Gastrocnemius medialis (tissue), 4 donors: ENCODE measurements around the gene SDHA. TPM values are rescaled to one million over a fixed set of nuclear protein-coding genes. Genes with fewer than 3 reads are reported as not detected.

Experiments
- ATAC-seq, 2 donors: fragments of 150-250 bp; one replicate each; pipeline ENCODE4 v1.9.1; 2016
- DNase-seq, 2 donors: peaks; one replicate each; pipeline ENCODE4 v3.0.0-alpha.2; 2019
- H3K27ac ChIP-seq, 4 donors: fragments of 200-600 bp; sonication (generic); 1 replicate in 1 of 4; 2 replicates in 3 of 4; pipeline ENCODE4 v1.5.1; 2016 to 2018; ENCODE audit warnings: mild to moderate bottlenecking in 2 of 4, moderate library complexity in 1 of 4
- H3K27me3 ChIP-seq, 3 donors: fragments of 200-600 bp; sonication (generic) in 2 of 3; 1 replicate in 1 of 3; 2 replicates in 2 of 3; pipeline versions ENCODE4 v1.5.1 to v1.6.0; 2016 to 2019; ENCODE audit warnings: mild to moderate bottlenecking in 1 of 3, moderate library complexity in 1 of 3
- H3K36me3 ChIP-seq, 2 donors: fragments of 200-600 bp; sonication (generic) in 1 of 2; one replicate each; pipeline ENCODE4 v1.5.1; 2017 to 2018
- H3K4me1 ChIP-seq, 2 donors: fragments of 200-600 bp; sonication (generic) in 1 of 2; one replicate each; pipeline ENCODE4 v1.5.1; 2016 to 2017; ENCODE audit warnings: mild to moderate bottlenecking in 2 of 2
- H3K4me3 ChIP-seq, 4 donors: fragments of 200-600 bp; sonication (generic) in 3 of 4; 1 replicate in 1 of 4; 2 replicates in 3 of 4; pipeline ENCODE4 v1.5.1; 2016 to 2019; ENCODE audit warnings: mild to moderate bottlenecking in 2 of 4
- H3K9me3 ChIP-seq, 3 donors: fragments of 200-600 bp; sonication (generic) in 2 of 3; 1 replicate in 1 of 3; 2 replicates in 2 of 3; pipeline ENCODE4 v1.5.1; 2016 to 2019
- POLR2A ChIP-seq, 2 donors: fragments of 450-650 bp; IDR thresholded peaks; one replicate each; pipeline ENCODE4 v1.6.1; 2017; ENCODE audit warnings: antibody characterized with exemption in 2 of 2, mild to moderate bottlenecking in 2 of 2, moderate library complexity in 2 of 2
- in situ Hi-C, 4 donors: fragments of 200-750 bp; cut with MboI; loops; one replicate each; pipeline versions ENCODE4 v1.15.0 to v1.8.0; 2017; ENCODE audit warnings: low sequenced_read_pairs in 4 of 4
- intact Hi-C: fragments of 100-400 bp; cut with DNase I; formaldehyde crosslinking; loops from one replicate; pipeline ENCODE4 v1.15.1; 2023; ENCODE audit warnings: low total_unique reads
- total RNA-seq, 4 donors: library from RNA; depleted of rRNA; stranded (reverse); fragments of >200 nt; gene quantifications; one replicate each; pipeline versions ENCODE4 v1.1.0 to v1.2.3, GENCODE V29; 2016
- TF ChIP-seq, protein P1 (sequence below), 5 experiments: fragments of 450-650 bp in 3 of 5; fragments of 200-600 bp in 2 of 5; sonication (generic) in 2 of 5; IDR thresholded peaks in 4 of 5; conservative IDR thresholded peaks in 1 of 5; 1 replicate in 4 of 5; 2 replicates in 1 of 5; pipeline ENCODE4 v1.5.1; 2016 to 2019; ENCODE audit warnings: antibody characterized with exemption in 5 of 5, mild to moderate bottlenecking in 3 of 5, moderate library complexity in 3 of 5

SDHA gene
- total RNA-seq, 4 donors from 2014 or later, result 146 to 277 (median 207) TPM

DNA sequence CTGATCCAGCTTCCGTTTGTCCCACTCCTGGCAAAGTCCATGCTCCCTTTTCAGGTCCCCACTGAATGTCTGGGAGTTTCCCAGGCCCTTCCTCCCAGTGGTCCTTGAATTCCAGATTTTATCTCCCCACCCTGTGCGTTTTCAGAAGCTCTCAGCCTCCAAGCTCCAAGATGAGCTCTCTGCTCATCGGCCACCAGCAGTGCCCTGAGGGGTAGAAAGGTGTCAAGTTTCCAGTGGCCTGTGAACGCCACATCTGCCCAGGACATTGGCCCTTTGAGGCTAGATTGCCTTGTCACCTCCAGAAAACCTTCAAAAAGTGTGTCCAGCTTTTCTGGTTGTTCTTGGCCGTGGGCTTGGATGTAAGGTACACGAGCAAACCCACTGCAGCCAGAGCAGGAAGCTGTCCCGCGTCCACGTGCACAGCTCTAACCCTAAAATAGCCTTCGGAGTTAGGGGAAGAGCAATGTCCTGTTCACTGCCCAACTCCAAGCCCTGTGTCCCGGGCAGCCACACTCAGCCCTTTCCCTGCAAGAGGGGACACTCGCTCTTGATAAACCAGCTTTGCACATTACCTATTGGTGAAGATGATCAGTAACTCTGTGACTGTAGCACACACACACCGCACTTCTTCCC, 37.7 kb upstream of the SDHA start:
- no peak for TF ChIP-seq POLR2A (IDR thresholded peaks at IDR 0.05)
- TF ChIP-seq, protein P1, sequence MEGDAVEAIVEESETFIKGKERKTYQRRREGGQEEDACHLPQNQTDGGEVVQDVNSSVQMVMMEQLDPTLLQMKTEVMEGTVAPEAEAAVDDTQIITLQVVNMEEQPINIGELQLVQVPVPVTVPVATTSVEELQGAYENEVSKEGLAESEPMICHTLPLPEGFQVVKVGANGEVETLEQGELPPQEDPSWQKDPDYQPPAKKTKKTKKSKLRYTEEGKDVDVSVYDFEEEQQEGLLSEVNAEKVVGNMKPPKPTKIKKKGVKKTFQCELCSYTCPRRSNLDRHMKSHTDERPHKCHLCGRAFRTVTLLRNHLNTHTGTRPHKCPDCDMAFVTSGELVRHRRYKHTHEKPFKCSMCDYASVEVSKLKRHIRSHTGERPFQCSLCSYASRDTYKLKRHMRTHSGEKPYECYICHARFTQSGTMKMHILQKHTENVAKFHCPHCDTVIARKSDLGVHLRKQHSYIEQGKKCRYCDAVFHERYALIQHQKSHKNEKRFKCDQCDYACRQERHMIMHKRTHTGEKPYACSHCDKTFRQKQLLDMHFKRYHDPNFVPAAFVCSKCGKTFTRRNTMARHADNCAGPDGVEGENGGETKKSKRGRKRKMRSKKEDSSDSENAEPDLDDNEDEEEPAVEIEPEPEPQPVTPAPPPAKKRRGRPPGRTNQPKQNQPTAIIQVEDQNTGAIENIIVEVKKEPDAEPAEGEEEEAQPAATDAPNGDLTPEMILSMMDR (IDR thresholded peaks at IDR 0.05 in 4 of 5, conservative IDR thresholded peaks at IDR 0.05 in 1 of 5), result no peak
- Histone ChIP-seq H3K4me1 (peaks cover 3 to 6% of the 10 kb centered on the region in 2 donors), H3K4me3 (no peak overlapping the region), H3K36me3 (no peaks in the 10 kb centered on the region), H3K27me3 (peaks cover 0 to 5% (median 0%) of the 10 kb centered on the region in 3 donors), H3K9me3 (no peaks in the 10 kb centered on the region), H3K27ac (no peak overlapping the region)
- ATAC-seq (peak; percentile 41 to 60), DNase-seq (no peak)
- intact Hi-C loops, result no loop called here
- in situ Hi-C loops, result no loop called here

DNA sequence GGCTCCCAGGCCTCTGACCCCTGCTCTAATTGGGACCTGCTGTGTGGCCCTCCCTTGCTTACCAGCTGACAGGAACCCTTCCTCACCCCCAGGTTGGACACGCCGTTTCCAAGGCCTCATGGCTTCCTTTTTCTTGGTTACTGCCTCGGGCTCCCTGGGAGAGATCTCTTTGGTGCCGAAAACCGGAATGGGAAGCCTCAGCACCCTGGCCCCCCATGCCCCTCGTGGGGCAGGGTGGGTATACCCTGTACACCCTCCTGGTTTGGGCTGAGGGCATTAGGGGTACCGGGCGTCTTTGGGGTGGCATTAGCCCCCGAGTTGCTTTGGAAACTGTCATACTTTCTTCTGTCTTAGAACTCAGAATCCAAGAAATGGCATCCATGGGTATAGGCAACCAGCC, 37.0 kb upstream of the SDHA start:
- intact Hi-C loops (no loop called here), in situ Hi-C loops (no loop called here)
- DNase-seq, result no peak

DNA sequence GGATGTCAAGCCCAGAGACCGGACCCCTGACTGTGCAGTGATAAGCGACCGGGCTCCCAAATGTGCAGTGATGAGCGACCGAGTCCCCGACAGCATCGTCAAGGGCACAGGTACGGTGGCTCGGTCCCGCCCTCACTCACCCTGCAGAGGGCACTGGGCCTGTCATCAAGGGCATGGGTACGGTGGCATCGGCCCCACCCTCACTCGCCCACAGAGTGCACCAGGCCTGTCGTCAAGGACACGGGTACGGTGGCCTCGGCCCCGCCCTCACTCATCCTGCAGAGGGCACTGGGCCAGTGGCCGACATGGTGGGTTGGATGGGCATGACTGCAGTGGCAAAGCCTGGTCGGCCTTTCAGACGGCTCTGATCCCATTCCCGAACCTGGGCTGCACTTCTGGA, 36.6 kb upstream of the SDHA start:
- in situ Hi-C loops, result no loop called here
- Histone ChIP-seq H3K4me3 (no peak overlapping the region), H3K27me3 (peaks cover 0 to 5% (median 0%) of the 10 kb centered on the region in 3 donors), H3K9me3 (no peaks in the 10 kb centered on the region), H3K27ac (no peak overlapping the region), H3K4me1 (peaks cover 3 to 6% of the 10 kb centered on the region in 2 donors), H3K36me3 (no peaks in the 10 kb centered on the region)
- ATAC-seq, result no peak
- DNase-seq, result no peak
- TF ChIP-seq, protein P1 (IDR thresholded peaks at IDR 0.05 in 4 of 5, conservative IDR thresholded peaks at IDR 0.05 in 1 of 5), result no peak
- TF ChIP-seq POLR2A (IDR thresholded peaks at IDR 0.05), result no peak
- intact Hi-C loops, result no loop called here

More for the DNA sequence above, 37.0 kb upstream of the SDHA start:
- no peaks in the 10 kb centered on the region for H3K36me3 ChIP-seq
- H3K27ac ChIP-seq, result no peak overlapping the region
- no peak for TF ChIP-seq POLR2A (IDR thresholded peaks at IDR 0.05)
- TF ChIP-seq, protein P1 (IDR thresholded peaks at IDR 0.05 in 4 of 5, conservative IDR thresholded peaks at IDR 0.05 in 1 of 5), result no peak
- H3K27me3 ChIP-seq, result peaks cover 0 to 5% (median 0%) of the 10 kb centered on the region in 3 donors
- peaks cover 3 to 6% of the 10 kb centered on the region in 2 donors for H3K4me1 ChIP-seq
- ATAC-seq, result no peak
- no peak overlapping the region for H3K4me3 ChIP-seq
- H3K9me3 ChIP-seq, result no peaks in the 10 kb centered on the region

DNA sequence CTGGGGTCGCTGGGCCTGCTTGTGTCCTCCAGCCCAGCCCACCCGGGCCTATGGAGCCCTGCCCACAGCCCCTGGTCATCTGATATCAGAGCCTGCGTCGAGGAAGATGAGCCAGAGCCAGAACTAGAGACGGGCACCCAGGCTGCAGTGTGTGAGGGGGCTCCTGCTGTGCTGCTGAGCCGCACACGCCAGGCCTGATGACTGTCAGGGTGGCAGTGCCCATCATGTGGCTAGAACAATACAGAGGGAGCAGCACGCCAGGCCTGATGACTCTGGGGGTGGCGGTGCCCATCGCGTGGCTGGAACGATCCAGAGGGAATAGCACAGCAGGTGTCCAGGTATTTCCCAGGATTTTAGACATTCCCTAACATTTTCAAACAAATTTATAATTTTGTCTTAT, 36.0 kb upstream of the SDHA start:
- Histone ChIP-seq H3K27me3 (peaks cover 0 to 5% (median 0%) of the 10 kb centered on the region in 3 donors), H3K4me1 (peaks cover 3 to 6% of the 10 kb centered on the region in 2 donors), H3K9me3 (no peaks in the 10 kb centered on the region), H3K36me3 (no peaks in the 10 kb centered on the region), H3K4me3 (no peak overlapping the region), H3K27ac (no peak overlapping the region)
- DNase-seq (no peak), ATAC-seq (no peak)
- in situ Hi-C loops (no loop called here), intact Hi-C loops (no loop called here)
- TF ChIP-seq, protein P1 (IDR thresholded peaks at IDR 0.05 in 4 of 5, conservative IDR thresholded peaks at IDR 0.05 in 1 of 5), result no peak
- TF ChIP-seq POLR2A (IDR thresholded peaks at IDR 0.05), result no peak
